Measurements from ENCODE around the gene NRXN3.

NRXN3 gene

DNA sequence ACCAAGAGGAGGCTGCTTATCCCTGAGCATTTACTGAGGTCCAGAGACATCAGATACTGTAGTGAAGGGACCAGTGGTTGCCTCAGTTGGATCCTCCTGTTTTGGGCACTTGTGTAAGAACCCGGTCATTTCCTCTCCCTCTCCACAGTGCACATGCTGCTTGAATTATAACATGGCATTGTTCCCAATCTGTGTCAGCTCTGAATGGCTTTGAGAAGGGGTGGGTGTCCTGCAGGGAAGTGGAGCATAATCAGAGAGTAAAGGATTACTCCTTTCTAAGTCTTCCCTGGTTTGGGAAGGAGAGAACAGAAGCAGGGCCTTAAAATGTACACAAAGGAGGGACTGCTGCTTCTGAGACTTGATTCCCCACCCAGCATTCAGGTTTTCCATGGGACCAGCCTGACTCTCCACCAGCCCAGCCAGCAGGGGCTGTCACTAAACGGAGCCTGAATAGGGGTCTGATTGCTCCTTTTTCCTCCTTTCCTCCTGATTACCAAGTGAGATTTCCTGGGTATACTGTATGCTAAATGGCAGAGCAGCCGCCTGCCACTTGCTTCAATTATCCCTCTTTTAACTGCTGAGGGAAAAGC, 78.4 kb downstream of the NRXN3 start:
- no peak for DNase-seq

DNA sequence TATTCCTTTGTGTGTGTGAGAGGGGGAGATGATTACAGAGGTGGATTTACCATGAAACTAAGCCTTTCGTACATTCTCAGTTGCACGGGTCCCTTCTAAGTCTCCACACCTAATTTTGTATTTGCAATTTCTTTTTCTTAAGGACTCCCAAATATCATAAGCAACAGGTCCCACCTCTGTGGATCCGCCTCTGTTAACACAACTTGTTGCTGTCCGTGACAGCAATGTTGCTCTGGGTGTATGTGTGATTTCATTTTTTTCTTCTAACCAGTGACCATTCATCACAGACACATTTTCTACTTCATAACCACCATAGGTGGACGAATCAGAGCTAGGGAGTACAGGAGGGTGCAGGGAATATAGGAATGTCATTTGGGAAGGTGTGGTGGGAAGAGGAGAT, 81.1 kb downstream of the NRXN3 start:
- DNase-seq = no peak

DNA sequence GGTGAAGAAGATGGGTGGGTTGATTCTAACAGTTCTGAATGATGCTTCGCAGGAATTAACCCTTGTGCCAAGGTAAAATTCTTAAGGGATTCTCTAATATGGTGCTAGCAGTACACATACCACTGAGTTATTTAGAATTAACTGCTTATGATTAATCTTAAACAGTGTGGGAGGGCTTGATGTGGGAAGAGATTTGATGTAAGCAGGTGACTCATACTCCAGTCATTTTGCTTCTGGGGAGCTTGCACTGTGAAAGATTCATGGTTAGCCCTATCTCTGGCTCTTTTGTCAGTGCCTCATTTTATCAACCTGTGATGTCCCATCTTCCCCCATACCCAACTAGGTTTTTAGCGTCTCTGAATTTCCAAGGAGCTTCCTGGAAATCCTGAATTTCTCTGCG, 83.8 kb downstream of the NRXN3 start:
- DNase-seq = no peak

DNA sequence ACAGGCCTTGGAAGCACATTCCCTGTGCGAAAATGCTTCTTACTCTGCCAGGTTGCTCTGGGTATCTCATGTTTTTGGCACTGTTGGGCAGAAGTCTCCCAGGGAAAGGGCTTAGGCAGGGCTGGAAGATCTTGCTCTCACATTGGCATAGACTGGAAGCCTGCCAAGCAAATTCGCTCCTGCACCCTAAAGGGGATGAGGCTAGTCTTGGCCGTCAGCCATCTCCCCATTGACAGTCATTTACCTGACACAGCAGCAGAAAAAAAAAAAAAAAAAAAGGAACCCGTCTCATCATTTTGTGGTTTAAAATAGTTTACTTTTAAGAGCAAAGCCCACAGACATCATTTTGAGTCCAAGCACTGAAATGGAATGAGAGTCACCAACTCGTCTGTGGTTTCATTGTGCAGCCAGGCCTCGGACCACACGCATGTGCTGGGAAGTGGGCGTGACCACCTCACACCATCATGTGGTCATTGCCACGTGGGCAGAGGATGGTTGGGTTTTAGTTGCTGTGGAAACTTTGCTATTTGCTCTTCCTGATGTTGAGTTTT, 84.8 kb downstream of the NRXN3 start:
- DNase-seq = no peak

DNA sequence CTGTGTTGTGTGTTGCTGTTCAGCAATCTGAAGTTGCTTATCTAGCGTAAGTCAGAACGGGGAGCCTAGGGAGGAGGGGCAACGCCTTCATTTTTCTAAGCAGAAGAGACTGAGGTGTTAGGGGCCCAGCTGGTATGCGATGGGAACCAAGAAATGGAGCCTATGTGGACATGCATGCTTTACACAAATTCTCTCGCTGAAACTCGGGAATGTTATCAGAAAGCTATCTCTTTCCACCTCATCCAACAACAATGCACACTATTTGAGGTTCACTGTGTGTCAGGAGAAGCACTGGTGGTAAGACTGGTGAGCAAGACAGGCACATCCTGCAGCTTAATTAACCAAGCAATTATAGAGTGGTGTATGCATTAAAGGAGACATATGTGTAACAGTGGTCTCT, 89.7 kb downstream of the NRXN3 start:
- DNase-seq = no peak

DNA sequence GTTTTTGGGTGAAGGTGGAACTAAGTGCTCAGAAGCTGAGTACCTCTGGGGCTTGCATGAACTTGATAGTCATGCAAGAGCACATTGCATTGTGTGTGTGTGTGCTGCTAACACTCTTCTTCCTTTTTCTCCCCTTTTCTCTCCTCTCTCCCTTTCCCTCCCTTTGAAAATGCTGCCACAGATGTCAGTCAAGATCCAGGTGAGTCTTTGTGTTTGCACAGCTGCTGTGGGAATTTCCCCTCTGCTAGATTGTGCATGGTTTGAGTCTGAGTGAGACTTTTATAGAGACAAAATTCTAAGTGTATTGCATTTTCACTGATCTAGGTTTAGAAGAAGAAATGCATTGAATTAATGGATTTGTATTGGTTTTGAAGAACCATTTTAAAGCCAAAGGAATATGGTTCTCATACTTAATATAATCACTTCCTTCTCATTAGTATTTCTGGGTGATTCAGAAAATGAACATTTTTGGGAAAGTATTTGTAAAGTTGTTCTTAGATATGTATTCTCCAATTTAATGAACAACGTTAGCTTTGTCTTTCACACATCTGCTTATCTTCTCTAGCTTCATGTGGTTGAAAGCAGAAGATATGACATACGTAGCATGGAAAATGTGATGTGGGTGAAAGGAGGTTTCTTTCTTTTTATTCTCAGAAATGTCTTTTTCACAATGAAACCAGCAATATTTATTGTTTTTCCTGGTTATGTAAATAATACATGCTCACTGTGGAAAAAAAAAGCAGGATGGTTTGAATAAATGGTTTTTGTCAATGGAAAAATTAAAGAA, 108.5 kb downstream of the NRXN3 start:
- no peak for DNase-seq

DNA sequence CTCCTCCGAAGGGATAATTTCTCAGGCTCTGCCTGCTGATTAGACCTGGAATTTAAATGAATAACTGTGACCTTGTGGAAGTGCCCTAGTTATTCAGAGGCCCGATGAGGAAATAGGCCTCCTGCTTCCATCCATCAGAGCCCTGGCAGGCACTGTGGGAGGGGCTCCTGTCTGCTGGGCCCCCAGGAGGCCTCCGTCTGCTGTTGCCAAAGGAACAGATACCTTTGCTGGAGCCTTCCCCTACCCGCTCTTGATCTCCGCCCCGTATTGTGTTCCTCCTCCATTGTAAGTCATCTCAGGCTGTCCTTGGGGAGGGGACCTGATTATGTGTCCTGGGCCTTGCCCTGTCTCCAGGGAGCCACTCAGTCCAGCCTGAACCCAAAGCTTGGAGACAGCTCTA, 112.3 kb downstream of the NRXN3 start:
- DNase-seq = no peak

DNA sequence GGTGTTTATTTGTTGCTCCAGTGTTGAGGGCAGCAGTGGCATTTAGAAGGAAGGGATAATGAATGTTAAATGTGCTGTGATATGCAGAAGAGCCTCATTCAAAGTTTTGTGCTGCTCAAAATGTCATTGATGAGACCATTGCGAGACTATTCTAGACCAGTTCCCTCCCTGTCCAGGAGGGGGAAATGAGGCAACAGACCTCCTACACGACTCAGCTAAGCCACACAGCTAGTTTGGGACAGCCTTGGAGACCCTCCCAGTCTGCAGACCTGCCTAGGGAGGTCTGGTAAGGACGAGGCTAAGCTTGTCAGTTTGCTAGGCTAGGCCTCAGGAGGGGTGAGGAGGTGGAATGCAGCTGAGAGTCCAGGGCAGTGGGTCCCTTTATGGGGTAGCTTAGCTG, 116.0 kb downstream of the NRXN3 start:
- no peak for DNase-seq

DNA sequence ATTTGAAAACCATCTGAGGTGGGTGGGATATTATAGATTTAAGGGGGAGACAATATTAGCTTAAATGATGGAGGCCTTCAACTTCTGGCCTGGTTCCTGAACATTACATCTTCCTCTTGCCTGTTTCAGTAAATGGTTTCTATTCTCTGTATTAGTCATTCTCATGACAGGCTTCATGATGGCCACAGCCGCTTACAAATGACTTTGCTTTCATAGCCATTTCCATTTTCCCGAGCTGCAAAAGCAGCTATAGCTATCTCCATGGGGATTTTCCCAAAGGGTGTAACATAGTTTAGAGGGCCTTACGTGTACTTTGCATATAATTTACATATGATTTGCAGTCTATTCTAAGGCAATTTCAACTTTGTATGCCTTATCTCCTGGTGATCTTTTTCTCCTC, 121.8 kb downstream of the NRXN3 start:
- DNase-seq = no peak

DNA sequence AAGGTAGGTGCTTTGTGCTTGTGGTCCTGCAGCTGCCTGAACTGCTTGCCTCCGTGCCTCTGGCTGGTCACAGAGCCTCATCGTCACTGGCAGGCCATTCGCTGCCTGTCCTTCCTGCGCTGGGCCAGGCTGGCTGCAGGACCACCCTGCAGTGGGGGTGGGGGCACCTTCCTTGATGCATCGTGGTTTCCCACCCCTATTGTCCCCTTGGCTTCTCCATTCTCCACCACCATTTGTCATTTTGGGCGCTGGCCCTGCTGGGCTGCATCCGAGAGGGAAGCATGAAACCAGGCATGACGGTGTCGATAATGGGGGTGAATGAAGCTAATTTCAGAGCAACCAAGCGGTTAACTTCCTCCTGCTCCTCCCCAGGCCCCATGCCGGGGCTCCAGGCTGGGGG, 127.7 kb downstream of the NRXN3 start:
- DNase-seq = no peak

DNA sequence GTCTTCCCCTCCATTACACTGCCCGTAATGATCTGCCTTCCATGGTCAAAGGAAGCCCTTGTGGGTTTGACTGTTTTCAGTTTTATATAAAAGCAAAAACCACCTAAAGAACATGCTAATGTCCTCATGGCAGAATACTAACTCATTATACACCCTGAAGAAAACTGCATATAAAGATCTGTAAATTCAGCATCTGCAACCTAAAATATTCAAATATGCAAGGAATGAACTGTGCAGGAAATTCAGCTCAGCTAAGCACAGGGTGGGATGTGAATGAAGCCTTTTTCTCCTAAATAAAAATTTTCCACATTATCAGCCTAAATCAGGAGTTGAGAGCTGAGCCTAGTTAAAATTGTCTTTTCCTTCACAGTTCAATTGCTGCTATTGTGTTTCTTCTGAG, 128.1 kb downstream of the NRXN3 start:
- DNase-seq = no peak

DNA sequence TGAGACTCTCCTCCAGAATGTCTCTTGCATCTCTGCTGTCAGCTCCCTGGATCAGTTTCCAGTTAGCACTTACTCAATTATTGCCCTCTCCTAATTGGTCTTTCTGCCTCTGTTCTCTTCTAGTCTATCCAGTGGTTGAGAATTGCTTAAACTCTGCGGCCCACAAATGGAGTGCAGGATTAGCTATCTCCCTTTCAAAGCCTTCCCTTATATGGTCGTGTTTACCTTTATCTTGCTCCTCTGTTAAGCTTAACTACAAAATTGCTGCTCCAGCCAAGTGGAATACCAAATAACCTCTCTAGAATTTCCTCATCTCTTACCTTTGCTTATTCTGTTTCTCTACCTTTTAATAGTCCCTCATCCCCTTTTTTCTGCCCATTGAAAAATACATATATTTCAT, 132.7 kb downstream of the NRXN3 start:
- DNase-seq = no peak

DNA sequence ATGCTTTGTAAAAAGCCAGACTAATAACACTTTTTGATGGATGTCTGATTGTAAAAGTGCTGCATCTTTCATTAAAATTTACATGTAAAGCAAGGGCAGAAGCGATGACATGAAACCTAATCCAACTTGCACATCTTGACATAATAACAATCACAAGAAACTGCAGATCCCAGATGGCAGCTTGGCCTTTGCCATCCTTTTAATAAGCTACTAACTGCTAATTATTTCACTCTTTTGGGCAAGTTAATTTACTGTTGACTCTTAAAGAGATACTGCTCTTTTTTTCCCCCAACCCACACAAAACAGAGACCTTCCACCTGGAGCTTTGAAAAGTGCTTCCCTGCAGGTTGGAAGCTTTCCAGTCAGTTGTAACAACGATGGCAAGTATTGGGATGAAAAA, 137.5 kb downstream of the NRXN3 start:
- no peak for DNase-seq

DNA sequence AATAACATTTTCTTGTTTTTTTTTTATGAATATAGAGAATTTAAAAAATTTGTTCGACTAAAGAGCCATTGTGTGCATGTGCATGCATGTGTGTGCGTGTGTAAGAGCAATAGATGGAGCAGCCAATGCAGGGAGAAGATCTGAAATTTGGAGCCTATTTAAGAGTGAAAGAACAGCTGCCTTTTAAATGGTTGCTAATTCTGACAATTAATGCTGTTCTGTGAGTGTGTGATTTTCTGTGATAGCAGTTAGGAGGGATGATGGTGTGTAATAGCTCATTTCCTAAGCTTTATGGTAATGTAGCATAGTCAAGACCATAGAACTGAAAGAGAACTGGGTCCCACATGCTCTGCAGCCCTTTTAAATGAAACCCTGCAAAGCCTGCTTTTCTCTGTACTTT, 137.9 kb downstream of the NRXN3 start:
- no peak for DNase-seq

DNA sequence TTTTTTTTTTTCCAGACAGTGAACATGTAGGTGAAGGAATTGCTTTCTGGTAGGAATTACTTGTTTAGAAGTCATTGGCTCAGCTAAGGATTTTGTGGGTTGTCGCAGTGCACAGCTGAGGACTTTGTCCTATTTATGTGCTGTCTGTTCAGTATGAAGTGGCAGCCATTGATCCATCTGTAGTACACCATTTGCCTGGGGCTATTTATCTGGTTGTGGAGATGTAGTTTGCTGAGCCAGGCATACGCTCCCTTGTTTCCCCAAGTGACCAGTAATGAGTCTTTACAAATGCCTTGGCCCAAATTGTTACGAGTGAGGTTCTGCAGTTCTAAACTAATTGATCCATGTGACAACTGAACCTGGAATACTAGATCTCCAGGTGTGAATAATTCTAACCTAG, 140.1 kb downstream of the NRXN3 start:
- no peak for DNase-seq

DNA sequence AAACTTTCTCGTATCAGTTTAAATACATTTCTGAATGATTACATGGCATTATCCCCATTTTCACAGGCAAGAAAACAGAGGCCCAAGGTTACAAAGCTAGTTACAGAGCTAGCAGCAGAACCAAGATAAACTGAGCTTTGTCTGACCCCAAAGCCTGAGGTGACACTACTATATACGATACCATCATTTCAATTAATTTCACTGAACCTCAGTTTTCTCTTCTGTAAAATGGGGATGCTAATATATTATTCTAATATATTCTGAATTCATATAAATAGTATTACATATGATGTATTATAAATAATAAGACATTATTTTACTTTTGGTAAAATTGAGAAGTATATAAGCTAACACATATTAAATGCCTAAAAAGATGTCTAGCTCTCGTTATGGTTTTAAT, 143.3 kb downstream of the NRXN3 start:
- no peak for DNase-seq

DNA sequence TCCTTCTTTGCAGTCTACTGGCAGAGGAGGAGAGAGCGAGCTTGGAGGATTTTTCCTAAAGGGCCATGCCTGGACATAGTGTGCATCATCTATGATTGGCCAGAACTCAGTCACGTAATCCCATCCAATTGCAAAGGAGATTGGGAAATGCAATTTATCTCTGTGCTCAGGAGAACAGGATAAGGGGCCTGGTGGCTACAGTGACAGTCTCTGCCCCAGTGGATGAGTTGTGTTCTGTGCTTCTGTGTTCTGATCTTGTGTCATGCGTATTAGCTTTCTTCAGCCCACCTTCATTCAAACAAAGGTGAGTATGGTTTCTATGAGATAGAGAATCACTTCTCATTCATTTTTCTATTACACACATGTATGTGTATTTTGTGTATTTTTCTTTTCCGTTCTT, 144.3 kb downstream of the NRXN3 start:
- no peak for DNase-seq

DNA sequence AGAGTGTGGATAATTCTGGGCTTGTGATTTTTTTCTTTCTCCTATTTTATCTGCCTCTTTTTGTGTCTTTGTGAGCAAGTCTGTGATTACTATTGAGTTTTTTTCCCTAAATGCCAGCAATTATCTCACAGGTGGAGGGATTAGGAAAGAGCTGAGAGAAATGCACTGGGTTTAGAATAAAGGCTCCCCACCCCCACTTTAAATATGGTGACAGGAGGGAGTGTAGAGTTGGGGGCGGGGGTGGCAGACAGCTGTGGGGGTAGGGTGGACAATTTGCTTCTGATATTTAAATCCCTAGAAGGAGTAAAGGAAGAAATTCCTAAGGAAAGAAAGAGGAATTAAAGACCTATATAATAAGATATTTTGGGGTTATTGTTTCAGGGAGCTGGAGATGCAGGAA, 145.9 kb downstream of the NRXN3 start:
- DNase-seq = no peak

DNA sequence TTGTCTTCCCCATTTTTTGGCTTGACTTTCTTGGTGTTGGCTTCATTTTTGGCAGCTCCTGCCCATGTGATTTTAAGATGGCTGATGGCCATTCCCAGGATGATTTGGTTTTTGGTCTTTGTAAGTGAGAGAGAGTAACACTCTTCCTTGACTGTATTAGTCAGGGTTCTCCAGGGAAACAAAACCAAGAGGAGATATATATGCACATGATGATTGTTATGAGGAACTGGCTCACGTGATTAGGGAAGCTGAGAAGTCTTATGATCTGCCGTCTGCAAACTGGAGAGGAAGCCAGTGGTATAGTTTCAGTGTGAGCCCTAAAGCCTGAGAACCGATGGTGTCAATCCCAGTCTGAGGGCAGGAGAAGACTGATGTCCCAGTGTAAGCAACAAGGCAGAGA, 146.6 kb downstream of the NRXN3 start:
- DNase-seq = no peak

DNA sequence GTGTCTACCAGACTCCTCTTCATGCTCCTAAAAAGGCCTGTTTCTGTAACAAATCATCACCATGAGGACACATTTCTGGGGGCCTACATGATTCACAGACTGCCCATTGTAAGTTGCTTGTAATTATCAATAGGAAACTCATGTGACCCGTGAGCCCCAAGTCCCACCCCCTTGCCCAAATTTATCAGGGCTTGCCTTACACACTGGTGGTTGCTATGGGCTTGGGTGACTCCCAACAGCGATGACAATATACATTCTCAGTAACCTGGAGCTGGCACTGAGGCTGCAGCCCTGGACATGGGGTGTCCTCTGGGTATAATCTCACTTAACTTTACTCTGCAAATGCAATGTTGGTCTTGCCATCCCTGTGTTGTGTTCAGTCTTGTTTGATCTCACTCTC, 149.2 kb downstream of the NRXN3 start:
- DNase-seq = no peak

DNA sequence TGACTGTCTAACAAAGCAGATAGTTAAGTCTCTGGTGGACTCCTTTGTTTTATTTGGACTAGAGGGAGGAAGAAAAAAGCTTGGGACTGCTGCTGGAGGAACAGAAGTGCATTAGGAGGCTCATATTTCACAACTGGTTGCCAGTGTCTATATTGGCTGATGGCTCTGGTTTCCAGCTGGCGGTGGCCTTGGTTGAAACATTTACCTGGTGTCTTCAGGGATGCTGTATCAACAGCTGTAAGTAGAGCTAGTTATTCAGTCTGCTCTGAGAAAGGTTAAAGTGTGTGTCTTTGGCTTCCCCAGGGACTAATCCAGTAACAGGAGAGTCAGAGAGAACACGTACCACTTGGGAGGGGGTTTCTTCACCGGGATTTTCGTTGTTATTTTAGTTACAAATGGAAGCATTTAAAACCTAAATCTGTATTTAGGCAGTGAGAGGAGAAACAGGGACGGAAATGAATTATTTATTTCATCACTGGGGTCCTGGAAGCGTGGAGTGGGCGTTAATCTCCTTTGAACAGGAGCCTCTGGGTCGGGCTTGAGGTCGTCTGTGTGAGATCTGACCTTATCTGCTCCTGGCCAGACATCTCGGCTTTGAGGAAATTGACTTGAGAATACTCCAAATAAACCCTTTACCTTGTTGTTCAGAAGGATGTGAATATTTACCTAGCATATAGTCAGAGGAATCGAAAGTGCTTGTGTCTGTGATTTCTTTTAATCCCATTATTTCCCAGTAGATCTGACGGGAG, 149.9 kb downstream of the NRXN3 start:
- no peak for DNase-seq

DNA sequence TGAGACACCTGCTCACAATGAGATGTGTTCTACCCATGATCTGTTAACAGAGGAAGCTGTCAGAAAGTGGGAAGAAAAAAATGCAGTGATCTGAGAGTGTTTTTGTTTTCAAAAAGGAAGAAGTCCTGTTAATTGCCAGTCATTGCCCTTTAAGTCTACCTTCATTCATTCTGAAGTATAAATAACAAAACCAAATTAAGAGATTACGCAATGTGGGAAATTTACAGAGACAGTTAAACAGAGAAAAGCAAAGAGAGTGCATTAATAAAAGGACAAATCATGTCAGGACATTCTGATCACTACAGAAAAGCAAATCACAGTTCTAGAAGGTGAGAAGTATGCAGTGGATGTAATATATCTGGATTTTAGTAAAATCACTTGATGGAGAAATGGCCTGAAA, 154.2 kb downstream of the NRXN3 start:
- no peak for DNase-seq

DNA sequence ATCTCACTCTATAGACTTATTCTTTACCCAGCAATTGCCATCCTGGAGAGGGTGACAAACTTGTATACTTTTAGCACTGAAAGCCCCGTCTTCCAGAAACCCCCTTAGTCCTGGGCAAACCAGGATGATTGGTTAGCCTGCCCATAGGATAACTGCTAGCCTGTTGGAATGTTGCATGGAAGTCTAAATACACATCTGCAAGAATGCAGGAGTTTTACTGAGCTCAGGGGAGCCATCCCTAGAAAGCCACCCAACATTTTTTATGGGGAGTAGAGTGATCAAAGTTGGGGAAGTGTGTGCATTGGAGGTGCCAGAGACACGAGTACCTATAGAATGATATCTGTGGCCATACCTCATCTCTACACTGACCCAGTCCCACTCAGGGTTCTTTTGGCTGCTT, 155.7 kb downstream of the NRXN3 start:
- no peak for DNase-seq

All from activated effector memory CD4-positive, alpha-beta T cell treated with anti-CD3 and anti-CD28 coated beads, Interleukin-2, amount 50 U/mL, for 16 hours (primary cell).